ENCODE data around the gene SCUBE3. TPM values are rescaled to one million over a fixed set of nuclear protein-coding genes. Genes with fewer than 3 reads are reported as not detected.

Gene SCUBE3
- total RNA-seq, 2 experiments from 2014 or later, result not detected

- no peak for TF ChIP-seq CTCF (IDR thresholded peaks at IDR 0.05)
- no peaks in the 10 kb centered on the region for H3K27me3 Mint-ChIP-seq
- POLR2A ChIA-PET, result no interaction called here
- no peak for ATAC-seq
- no peak overlapping the region for H3K4me3 Mint-ChIP-seq
- H3K36me3 Mint-ChIP-seq (ENCODE audit: low read depth), result peaks cover 2% of the 10 kb centered on the region
- no peak for DNase-seq
- CTCF ChIA-PET, result interaction anchor here (0.7 to 2.5 kb wide), 3 partner anchors 38 to 105 kb away, joined by 3 to 7 read pairs (median 3); no protein-coding TSS in a partner anchor
- no peaks in the 10 kb centered on the region for H3K9me3 Mint-ChIP-seq
- H3K4me1 Mint-ChIP-seq (ENCODE audit: low read depth), result peaks cover 11% of the 10 kb centered on the region
- intact Hi-C loops (cut with micrococcal nuclease), result loop anchor here (5.0 kb wide), 1 partner anchor 102 kb away; the partner anchor contains the start of gene TCP11
- H3K27ac Mint-ChIP-seq, result no peak overlapping the region
Observed at GRCh38 chr6:35244551-35244950, 30.8 kb downstream of the SCUBE3 start.

GRCh38 chr6:35247642-35248231 lies 34.0 kb downstream of the SCUBE3 start:
- ChIA-PET POLR2A (no interaction called here), CTCF (interaction anchor here (2.8 kb wide), 1 partner anchor 11 kb away, joined by 13 read pairs; the partner anchor contains the start of gene ZNF76)
- H3K27me3 Mint-ChIP-seq, result no peaks in the 10 kb centered on the region
- no peak overlapping the region for H3K4me3 Mint-ChIP-seq
- peak; percentile 70 for ATAC-seq
- H3K27ac Mint-ChIP-seq, result peak overlapping the region; percentile 11
- no peaks in the 10 kb centered on the region for H3K9me3 Mint-ChIP-seq
- TF ChIP-seq CTCF (IDR thresholded peaks at IDR 0.05), result no peak
- intact Hi-C loops (cut with micrococcal nuclease), result no loop called here
- H3K4me1 Mint-ChIP-seq (ENCODE audit: low read depth), result peaks cover 11% of the 10 kb centered on the region
- DNase-seq, result no peak
- peaks cover 2% of the 10 kb centered on the region for H3K36me3 Mint-ChIP-seq (ENCODE audit: low read depth)

- DNase-seq, result peak; percentile 10
- CTCF ChIA-PET, result interaction anchor here (1.0 to 3.5 kb wide), 5 partner anchors 7 to 262 kb away, joined by 3 to 23 read pairs (median 4); partner anchors contain the start of gene ZNF76
- intact Hi-C loops (cut with micrococcal nuclease), result no loop called here
Observed at GRCh38 chr6:35248300-35248699, 34.5 kb downstream of the SCUBE3 start.

GRCh38 chr6:35248965-35249364 lies 35.2 kb downstream of the SCUBE3 start:
- no peak overlapping the region for H3K4me3 Mint-ChIP-seq
- intact Hi-C loops (cut with micrococcal nuclease), result no loop called here
- POLR2A ChIA-PET, result interaction anchor here (0.6 kb wide), 1 partner anchor 10 kb away, joined by 3 read pairs; the partner anchor contains the start of gene ZNF76
- H3K4me1 Mint-ChIP-seq (ENCODE audit: low read depth), result peaks cover 11% of the 10 kb centered on the region
- DNase-seq, result no peak
- CTCF ChIA-PET, result interaction anchor here (1.0 to 3.5 kb wide), 5 partner anchors 8 to 262 kb away, joined by 3 to 23 read pairs (median 4); partner anchors contain the start of gene ZNF76
- ATAC-seq, result no peak
- no peak for TF ChIP-seq CTCF (IDR thresholded peaks at IDR 0.05)
- H3K36me3 Mint-ChIP-seq (ENCODE audit: low read depth), result peaks cover 2% of the 10 kb centered on the region
- H3K9me3 Mint-ChIP-seq, result no peaks in the 10 kb centered on the region
- H3K27ac Mint-ChIP-seq, result peak overlapping the region; percentile 9
- no peaks in the 10 kb centered on the region for H3K27me3 Mint-ChIP-seq

More at GRCh38 chr6:35248300-35248699, 34.5 kb downstream of the SCUBE3 start:
- Mint-ChIP-seq H3K27ac (peak overlapping the region; percentile 11), H3K4me1 (ENCODE audit: low read depth) (peaks cover 11% of the 10 kb centered on the region), H3K4me3 (no peak overlapping the region), H3K27me3 (no peaks in the 10 kb centered on the region), H3K36me3 (ENCODE audit: low read depth) (peaks cover 2% of the 10 kb centered on the region), H3K9me3 (no peaks in the 10 kb centered on the region)
- TF ChIP-seq CTCF (IDR thresholded peaks at IDR 0.05), result no peak
- ATAC-seq, result peak; percentile 24
- POLR2A ChIA-PET, result interaction anchor here (0.6 kb wide), 1 partner anchor 11 kb away, joined by 3 read pairs; the partner anchor contains the start of gene ZNF76

- ATAC-seq, result no peak
- H3K27me3 Mint-ChIP-seq, result no peaks in the 10 kb centered on the region
- POLR2A ChIA-PET, result no interaction called here
- H3K27ac Mint-ChIP-seq, result no peak overlapping the region
- DNase-seq, result no peak
- H3K4me1 Mint-ChIP-seq (ENCODE audit: low read depth), result peaks cover 11% of the 10 kb centered on the region
- no peak overlapping the region for H3K4me3 Mint-ChIP-seq
- H3K36me3 Mint-ChIP-seq (ENCODE audit: low read depth), result no peaks in the 10 kb centered on the region
- intact Hi-C loops (cut with micrococcal nuclease), result no loop called here
- no peaks in the 10 kb centered on the region for H3K9me3 Mint-ChIP-seq
- TF ChIP-seq CTCF (IDR thresholded peaks at IDR 0.05), result no peak
- CTCF ChIA-PET, result no interaction called here
Observed at GRCh38 chr6:35251949-35252348, 38.2 kb downstream of the SCUBE3 start.

Data from activated CD8-positive, alpha-beta T cell treated with anti-CD3 and anti-CD28 coated beads for 36 hours (primary cell).